D341Med (cell line): ENCODE measurements around the gene CHPF2.

Source experiments
- DNase-seq: peaks from one replicate; pipeline ENCODE4 v3.0.0; 2012; ENCODE audit warnings: low spot score

The CHPF2 gene

DNA sequence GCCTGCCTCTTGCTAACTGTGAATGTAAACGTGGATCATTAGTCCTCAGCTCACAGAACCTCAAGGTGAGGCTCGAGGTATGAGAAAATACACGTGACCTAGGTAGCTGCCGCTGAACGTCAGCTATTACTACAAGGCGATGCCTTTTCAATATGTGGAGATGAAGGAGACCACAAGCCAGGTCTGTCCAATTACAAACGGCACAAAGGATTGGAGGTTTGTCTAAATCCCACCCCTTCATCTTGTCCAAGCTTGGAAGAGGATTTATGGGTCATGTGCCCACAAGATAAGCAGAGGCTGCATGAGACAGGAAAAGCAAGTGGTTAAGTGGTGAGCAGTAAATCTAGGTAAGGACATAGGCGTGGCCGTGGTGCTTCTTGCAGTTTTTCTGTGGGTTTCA, 25.4 kb upstream of the CHPF2 start:
- DNase-seq = no peak

DNA sequence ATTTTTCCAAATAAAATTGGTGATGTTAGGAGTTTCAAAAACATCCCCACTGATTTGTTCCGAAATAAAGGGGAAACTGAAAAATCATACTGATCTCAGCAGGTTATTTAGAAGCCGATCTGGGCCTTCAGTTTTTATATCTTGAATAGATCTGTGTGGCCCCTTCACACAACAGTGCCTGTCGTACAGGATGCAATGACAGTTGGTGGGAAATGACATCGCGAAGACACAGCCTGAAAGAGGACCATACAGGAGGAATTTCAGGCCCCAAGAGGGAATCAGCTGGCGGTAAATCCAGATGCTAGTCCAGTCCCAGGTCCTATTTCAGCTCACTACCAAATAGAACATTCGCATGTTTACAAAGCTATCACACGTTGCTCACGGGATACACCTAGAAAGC, 25.0 kb upstream of the CHPF2 start:
- no peak for DNase-seq

DNA sequence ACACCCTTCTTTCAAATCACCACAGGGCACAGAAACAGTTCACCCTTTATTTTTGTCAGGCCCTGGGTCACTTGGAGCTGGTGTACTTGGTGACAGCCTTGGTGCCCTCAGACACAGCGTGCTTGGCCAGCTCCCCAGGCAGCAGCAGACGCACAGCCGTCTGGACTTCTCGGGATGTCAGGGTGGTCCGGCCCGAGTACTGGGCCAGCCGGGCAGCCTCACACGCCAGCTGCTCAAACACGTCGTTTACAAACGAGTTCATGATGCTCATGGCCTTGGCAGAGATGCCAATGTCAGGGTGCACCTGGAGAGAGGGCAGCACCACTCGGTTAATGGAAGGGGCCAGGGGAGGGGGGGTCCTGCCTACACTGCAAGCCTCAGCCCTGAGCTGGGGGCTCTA, 24.5 kb upstream of the CHPF2 start:
- no peak for DNase-seq

DNA sequence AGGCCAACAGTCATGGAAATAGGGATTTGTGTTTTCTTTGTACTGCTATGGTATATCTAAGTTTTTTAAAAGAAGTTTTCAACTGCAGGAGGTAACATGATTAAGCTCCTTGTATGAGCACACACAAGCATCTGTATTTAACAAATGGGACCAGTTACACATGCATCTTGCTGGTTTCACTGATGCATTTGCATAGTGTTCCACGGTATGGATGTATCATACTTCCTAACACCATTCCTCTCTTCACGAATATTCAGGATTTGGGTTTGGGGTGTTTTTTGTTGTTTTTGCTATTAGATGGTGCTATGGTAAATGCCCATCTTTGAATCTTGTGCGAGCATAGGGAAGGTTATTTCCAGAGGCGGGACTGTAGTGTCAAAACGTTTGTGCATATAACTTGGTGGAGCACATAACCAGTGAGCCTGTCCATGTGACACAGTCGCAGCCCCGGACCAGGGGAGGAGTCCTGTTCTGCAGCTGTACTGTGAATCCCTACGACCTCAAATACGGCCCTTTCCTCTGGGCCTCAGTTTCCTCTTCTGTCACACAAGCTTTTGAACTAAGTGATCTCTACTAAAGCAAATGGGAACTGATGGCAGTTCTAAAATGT, 23.9 kb upstream of the CHPF2 start:
- DNase-seq = no peak

DNA sequence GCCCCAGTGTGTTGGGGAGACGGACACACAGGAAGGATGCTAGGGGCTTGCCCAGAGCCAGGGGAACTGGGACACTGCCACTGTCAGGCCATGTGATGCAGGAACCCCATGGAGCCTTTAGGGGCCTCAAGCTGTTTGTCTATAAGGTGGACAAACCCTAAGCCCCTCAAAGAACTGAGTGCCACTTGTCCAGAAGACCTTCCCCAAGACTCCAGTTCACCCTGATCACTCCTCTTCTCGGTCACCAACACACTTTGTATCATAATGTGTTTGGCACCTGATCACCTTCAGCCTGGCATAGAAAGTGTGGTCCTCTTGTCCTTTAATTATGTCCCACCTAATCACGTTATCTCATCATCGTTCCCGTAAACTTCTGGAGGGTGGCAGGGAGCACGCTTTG, 22.7 kb upstream of the CHPF2 start:
- no peak for DNase-seq

DNA sequence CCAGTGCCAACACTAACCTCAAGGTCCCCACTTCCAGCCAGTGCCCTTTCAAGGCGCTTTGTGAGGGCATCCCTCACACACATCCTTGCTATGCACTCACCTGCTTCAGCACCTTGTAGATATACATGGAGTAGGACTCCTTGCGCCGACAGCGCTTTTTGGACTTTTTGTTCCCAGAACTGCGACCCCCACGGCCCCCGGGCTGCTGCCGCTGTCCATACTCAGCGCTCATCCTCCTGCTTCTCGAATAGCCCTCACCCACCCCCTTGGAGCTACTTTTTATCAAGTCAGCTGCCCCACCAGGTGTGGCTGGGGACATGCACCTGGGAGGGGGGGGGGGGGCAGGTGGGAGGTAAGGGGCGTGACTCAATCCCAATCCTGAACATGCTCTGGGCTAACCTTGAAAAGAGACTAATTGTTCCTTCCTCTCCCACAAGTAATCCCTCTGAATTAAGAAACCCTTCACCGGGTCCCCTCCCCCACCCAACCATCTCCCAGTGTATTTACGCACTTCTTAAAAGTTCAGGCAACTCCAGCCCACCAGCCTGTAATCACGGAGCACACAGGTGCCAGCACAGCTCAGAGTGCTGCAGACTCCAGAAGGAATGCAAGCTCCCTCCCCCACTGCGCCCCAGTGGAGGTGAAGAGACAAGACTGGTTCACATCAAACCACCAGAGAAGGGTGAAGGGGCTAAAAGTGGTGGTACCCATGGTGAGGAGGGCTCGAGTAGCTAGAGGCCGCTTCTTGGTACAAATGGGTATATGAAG, 22.0 kb upstream of the CHPF2 start, which contains the start of gene H2BK1:
H2BK1 (minus strand) TSS at position 402 of the 768 bp plus-strand sequence; CDS start at position 232, 170 bp downstream.
- peak; percentile 19 for DNase-seq

DNA sequence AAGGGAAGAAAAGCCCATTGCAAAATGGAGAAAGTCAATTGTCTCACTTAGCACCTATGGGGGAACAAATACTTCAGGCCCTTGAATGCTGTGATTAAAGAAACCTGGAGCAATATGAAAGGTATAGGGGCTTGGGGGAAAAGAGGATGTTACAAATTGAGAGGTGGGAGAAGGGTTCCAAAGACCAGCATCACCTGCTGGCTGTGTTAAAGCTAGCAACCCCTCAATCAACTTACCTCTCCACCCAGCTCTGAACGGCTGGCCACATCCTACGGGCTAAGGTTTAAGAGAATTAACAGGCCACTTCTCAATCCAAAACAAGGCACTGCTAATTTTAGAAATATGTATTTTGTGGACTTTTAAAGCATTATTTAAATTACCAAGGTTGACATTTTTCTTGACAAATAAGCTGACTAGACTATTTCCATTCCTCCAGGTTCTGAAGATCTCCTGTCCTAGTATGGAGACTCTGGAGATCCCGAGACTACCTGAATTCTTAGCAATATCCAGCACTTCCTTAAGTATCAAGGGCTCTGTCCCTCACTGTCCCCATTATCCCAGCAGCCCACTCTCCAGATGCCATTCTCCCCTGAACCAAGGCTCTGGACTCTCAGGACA, 21.0 kb upstream of the CHPF2 start:
- DNase-seq = peak; percentile 18

DNA sequence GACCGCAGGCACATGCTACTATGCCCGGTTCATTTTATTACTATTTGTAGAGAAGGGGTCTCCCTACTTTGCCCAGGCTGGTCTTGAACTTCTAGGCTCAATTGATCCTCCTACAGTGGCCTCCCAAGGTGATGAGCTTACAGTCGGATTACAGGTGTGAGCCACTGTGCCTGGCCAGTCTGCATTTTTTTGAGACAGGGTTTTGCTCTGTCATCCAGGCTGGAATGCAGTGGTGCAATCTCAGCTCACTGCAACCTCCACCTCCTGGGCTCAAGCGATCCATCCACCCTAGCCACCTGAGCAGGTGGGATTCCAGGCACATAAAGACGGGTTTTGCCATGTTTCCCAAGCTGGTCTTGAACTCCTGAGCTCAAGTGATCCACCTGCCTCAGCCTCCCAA, 19.7 kb upstream of the CHPF2 start:
- DNase-seq = no peak

DNA sequence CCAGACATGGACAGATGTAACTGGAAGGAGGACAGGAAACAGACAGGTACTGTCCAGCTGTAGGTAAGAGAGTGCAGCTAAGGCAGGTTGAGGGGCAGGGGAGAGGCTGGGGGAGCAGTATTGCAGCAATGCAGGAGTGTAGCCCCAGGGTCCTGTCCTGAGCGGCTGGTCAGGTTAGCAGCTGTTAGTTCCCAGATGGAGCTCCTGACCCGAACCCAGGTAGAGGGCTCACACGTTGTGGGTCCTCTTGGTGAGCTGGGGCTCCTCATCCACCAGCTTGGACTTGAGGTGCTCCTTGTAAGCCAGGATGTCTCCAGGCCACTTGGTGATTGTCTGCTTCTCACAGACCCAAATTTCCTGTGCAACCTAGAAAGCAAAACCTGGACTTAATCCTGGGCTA, 18.5 kb upstream of the CHPF2 start:
- no peak for DNase-seq

DNA sequence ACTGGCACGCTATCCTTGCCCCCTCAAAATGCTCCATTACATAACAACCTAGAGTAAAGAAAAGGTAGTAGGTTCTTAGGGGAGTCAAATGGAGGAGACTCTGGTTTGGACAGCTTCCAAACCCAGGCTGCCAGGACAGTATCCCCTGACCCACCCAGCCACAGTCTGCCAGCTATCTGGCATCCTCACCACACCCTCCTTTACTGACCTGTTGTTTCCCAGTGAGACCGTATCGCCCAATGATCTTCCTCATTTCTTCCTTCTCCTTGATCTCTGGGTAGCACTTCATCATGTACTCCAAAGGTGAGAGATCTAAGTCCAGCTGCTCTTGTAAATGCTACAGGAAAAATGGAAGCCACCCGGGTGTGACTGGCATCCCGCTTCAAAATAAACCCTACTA, 16.9 kb upstream of the CHPF2 start:
- no peak for DNase-seq

DNA sequence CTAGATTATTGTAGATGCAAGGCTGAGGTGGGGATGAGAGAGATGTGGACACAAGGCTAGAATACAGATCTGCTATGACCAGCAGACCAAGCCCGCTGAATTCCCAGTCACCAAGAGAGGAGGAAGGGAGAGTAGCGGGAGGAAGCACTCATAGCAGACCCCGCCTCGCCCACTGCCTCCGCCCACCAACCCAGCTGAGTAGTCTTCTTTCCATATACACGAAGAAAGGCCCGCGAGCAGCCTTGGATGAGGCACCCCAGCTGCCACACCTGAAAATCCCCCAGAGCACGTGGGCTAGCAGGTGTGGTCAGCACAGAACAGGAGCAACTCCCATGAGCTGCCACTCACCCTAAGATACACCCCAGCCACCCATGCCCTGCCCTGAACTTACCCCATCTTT, 14.1 kb upstream of the CHPF2 start:
- DNase-seq = peak; percentile 15

DNA sequence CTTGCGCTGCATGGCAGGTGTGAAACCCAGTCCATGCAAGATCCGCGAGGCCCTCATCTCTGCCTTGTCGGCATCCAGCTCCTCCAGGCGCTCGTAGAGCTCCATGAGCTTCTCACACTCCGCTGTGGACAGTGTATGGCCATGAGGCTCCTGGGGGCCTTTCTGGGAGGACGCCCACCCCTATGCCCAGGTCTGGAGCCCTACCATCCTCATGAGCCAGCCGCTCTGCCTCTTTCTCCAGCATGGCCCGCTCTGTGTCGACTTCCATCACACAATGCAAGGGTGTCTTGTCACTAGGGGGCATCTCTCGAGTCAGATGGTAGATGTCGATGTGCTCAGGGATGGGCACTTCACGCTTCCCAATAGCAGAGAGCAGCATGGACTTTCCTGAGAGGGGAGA, 8.6 kb upstream of the CHPF2 start:
- DNase-seq = no peak

DNA sequence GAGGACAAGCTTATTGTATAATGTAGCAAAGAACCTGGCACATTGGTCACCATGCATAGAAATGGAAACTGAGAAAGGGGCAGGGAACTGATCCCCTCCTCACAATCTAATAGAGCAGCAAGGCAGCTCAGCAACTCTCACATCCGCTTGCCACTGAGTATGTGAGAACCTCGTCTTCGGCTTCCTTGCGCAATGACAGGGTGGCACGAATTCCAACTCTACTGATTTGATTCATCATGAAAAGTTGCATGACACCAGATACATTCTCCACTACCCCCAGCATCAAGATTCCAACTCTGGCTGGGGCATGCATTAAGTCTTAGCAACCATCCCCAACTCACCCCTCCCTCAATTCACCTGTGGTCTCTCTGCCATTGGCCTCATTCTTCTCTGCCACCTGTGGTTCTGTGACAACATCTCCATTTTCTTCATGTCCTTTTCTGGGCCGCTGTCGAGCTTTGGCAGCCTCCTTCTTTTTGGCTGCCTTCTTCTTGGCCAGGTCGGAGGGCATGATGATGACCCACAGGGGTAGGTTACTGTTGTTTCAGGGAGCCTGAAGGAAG, 6.3 kb upstream of the CHPF2 start:
- no peak for DNase-seq

DNA sequence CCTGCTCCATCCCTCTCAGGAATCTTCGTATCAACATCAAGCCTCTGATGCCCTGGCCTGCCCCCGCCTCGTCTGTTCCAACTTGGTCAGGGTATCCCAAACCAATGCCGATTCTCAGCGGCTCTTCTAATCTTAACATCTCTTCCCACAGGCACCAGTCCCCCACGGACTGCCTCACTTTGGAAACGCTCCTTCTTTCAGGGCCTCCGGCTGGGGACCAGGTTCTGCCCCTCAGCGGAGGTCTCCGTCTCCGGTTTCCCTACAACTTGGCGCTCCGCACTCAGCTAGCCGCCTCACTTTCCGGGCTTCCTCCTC, 5.8 kb upstream of the CHPF2 start:
- DNase-seq = no peak

DNA sequence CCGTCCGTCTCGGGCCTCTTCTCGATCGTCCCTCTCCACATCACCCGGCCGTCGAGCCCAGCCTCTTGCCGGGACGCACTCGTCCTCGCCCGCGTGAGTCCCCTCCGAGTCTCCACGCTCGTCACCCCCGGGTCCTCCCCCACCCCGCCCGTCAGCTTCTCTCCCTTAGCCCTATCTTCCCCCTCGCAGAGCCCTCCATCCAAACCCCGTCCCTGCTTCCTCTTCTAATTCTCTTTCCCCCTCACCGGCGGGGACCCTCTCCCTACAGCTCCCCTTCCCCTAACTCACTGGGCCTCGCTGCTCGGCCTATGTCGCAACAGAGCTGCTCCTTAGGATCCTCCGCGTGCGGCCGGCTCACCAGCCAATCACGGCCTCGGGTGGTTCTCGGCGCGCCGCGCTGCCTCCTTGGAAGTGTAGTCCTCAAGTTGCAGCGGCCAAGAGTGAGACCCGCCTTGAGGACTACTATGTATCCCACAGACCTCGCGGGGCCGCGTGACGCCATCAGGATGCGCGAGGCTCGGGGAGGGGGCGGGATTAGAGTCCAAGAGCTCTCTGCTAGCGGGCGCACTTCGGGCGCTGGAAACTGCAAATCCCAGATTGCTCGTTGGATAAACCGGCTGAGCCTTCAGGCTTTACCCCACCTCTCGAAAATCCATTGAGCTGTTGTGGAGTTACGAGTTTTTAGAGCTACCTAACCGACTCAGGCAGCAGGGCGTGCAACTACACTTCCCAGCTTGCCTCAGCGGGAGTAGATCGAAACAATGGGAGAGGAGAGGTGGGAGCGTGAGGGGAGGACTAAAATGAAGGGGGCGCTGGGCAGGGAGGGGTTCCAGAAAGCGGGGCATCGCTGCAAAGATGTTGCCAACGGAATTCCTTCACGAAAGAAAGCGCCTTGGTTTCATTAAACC, 5.2 kb upstream of the CHPF2 start, which contains the start of gene ABCF2:
ABCF2 (minus strand) TSS at position 331 of the 908 bp plus-strand sequence. CDS start 747 bp downstream, outside the sequence.
- peak; percentile 97 for DNase-seq

DNA sequence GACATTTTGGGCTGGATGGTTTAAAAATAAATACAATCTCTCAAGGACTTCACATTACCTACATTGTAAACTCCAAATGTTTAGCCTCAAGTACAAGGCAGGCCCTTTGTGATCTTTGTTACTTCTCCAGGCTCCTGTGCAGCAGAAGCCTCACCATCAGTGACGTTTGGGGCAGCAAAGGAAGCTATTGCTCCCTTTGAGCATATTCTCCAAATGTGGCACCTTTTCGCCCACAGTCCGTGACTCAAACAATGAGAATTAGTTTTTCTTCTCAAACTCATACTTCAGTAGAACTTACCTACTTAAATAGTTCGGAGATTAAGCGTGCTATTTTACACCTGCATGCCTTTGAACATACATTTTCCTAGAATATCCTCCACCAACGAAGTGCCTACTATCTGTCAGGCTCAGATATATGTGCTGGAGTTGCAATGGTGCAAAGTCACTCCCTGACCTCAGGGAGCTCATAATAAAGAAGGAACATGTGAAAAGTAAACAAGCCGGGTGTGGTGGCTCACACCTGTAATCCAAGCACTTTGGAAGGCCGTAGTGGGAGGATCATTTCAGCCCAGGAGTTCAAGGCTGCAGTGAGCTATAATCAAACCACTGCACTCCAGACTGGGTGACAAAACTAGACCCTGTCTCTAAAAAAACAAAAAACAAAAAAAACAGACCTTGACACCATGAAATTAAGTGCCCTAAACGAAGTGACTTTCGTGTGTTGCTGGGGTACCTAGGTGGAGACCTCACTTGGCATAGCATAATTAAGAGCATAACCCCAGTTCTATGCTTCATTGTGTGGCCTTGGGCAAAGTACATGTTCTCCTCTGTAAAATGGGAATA, 4.0 kb upstream of the CHPF2 start:
- no peak for DNase-seq

DNA sequence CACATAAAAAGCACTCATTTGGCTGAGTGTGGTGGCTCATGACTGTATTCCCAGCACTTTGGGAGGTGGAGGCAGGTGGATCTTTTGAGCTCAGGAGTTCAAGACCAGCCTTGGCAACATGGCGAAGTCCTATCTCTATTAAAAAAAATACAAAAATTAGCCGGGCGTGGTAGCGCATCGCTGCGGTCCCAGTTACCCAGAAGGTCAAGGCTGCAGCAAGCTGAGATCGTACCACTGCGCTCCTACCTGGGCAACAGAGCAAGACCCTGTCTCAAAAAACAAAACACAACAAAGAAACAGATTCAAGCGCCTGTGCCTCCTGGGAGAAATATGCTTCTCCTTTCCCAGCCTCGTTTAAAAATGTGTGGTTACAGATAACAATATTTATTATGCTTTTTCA, 3.0 kb upstream of the CHPF2 start:
- no peak for DNase-seq

DNA sequence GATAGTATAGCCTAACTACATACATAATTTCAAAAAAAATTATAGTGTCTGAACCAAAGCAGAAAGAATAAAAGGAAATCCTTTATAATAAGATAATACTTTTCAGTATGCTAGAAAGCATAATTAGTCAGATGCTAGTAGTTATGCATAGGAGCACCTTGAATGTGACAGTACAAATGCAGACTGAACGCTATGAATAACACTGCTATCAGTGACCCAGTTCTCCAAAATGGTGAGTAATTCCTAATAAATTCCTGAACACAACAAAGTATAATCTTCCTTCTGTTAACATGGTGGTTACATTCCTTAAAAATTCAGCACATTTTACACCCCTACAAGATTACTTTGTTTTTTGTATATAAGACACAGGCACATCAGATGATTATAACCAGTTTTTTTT, 1.2 kb upstream of the CHPF2 start:
- DNase-seq = no peak

DNA sequence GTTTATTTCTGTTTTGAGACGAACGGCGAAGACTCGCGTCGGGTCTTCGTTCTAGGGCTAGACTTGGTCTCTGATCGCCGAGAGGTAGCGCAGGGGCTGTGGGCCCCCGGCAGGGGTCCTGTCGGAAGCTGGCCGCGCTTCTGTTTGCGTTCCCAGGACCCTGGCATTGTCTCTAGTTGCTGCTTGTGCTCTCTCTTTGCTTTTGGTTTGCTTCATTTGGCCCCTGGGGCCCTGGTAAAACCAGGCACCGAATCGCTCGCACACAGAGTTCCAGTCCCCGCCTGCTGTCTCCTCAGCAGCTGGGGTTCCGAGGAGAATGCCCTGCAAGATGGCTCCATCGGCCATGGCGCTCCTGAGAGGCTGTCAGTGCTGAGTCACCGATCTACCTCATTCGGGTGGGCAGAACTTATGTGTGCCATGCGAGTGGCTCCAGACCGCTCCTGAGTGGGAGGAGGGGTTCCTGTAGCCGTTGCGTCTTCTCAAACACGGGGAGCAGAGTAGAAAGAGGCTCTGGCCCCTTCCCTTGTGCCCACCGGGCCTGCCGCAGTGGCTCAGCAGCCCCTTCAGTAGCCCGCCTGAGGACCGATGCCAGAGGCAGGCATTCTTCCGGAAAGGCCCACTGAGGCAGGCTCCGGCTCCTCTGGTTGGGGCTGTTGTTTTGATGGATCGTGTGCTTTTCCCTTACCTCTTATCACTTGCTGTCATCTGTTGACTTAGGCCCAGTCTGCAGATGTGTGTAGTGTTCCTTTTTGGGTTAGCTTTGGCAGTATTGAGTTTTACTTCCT, 826 bp downstream of the CHPF2 start:
- DNase-seq = no peak

DNA sequence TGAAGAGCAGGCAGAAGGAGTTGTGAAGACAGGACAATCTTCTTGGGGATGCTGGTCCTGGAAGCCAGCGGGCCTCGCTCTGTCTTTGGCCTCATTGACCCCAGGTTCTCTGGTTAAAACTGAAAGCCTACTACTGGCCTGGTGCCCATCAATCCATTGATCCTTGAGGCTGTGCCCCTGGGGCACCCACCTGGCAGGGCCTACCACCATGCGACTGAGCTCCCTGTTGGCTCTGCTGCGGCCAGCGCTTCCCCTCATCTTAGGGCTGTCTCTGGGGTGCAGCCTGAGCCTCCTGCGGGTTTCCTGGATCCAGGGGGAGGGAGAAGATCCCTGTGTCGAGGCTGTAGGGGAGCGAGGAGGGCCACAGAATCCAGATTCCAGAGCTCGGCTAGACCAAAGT, 1.5 kb downstream of the CHPF2 start:
- no peak for DNase-seq
